HUES48 (cell line): ENCODE results near the gene NCKIPSD.

ENCODE experiments used
- H3K27ac ChIP-seq: one replicate; pipeline ENCODE4 v1.7.0; 2013; ENCODE audit warnings: low read depth, low read length, inconsistent platforms
- H3K27me3 ChIP-seq: 2 replicates; pipeline ENCODE4 v1.6.1; 2013; ENCODE audit warnings: mild to moderate bottlenecking, low read length; ENCODE audit not compliant: control insufficient read depth, insufficient read depth
- H3K36me3 ChIP-seq: 2 replicates; pipeline ENCODE4 v1.6.1; 2013; ENCODE audit warnings: low read length; ENCODE audit not compliant: control insufficient read depth, insufficient read depth
- H3K4me1 ChIP-seq: 2 replicates; pipeline ENCODE4 v1.6.1; 2013; ENCODE audit warnings: mild to moderate bottlenecking, low read length; ENCODE audit not compliant: control insufficient read depth, insufficient read depth
- H3K4me3 ChIP-seq: 2 replicates; pipeline ENCODE4 v1.5.1; 2013; ENCODE audit warnings: mild to moderate bottlenecking, low read depth, low read length
- H3K9ac ChIP-seq: 2 replicates; pipeline ENCODE4 v1.6.1; 2013; ENCODE audit warnings: mild to moderate bottlenecking, low read depth, low read length, moderate library complexity
- H3K9me3 ChIP-seq: 2 replicates; pipeline ENCODE4 v1.6.1; 2013; ENCODE audit warnings: low read length; ENCODE audit not compliant: control insufficient read depth, insufficient read depth

Gene NCKIPSD

DNA sequence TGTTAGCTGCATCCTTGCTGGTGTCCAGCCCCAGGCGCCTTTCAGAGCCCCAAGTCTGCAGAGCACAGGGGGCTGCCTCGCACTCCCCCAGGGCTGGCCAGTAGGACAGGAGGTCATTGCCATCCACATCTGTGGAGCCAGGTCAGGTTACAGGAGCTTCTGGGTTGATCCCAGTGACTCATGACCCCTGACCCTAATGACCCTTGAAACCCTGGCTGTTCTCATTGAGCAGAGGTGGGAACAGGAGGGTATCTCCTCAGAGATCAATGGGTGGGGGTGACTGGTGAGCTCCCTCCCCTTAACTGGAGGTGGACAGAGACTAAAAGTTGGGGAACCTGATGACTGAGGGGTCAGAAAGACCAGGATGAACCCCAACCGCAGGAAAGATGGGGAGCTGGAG, 44.3 kb downstream of the NCKIPSD start:
- no peaks in the 10 kb centered on the region for H3K27me3 ChIP-seq
- no peaks in the 10 kb centered on the region for H3K9me3 ChIP-seq
- peaks cover 84% of the 10 kb centered on the region for H3K36me3 ChIP-seq
- no peak overlapping the region for H3K9ac ChIP-seq
- H3K4me3 ChIP-seq: no peak overlapping the region
- H3K4me1 ChIP-seq: peaks cover 9% of the 10 kb centered on the region
- no peak overlapping the region for H3K27ac ChIP-seq

DNA sequence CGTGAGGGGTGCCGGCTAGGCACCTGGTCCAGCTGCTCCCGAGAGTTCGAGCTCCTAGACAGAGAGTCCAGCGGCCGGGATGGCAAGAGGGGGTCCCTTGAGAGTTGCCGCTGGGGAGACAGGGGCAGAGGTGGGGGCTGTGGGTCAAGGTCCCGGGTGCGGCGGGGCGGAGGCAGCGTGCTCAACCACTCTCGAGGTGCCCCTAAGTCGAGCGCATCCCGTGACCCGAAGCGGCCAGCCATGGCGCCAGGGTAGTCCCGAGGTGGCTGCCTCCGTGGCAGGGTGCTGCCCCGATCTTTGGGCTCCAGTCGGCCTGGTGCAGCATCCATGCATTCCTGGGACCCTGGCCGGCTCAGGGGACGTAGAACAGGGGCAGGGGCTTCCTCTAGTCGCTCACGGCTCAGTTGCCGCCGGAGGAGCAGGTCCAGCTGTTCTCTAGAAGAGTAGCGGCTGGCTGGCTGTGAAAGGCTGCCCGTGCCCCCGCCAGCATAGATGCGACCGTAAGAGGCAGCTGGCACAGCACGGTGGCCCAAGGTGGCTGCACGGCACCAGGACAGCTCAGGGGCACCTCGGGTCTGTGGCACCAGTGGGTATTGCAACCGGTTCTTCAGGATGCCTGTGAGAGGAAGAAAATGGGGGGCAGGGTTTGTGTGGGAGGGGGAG, 45.6 kb downstream of the NCKIPSD start:
- Histone ChIP-seq H3K4me1 (peaks cover 13% of the 10 kb centered on the region), H3K9me3 (no peaks in the 10 kb centered on the region), H3K4me3 (no peak overlapping the region), H3K27ac (no peak overlapping the region), H3K9ac (no peak overlapping the region), H3K36me3 (peaks cover 70% of the 10 kb centered on the region), H3K27me3 (no peaks in the 10 kb centered on the region)

DNA sequence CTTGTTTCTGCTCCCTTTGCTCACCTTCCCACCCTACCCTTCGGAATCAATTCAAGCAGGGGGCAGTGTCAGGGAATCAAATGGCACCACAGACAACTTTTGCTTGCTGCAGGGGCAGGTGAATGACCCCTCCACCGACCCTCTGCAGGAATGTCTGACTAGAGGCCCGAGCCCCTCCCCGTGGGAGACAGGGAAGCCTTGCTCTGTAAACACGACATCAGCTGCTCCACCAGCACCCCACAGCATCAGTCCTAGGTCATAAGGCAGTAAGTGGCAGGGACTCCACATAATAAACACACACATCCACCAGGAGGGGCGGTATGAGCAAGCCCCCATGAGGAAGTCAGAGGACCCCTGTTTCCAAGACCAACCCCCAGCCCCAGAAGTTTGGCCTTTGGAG, 48.4 kb downstream of the NCKIPSD start:
- no peak overlapping the region for H3K4me3 ChIP-seq
- peaks cover 57% of the 10 kb centered on the region for H3K36me3 ChIP-seq
- H3K9me3 ChIP-seq: no peaks in the 10 kb centered on the region
- H3K9ac ChIP-seq: no peak overlapping the region
- no peak overlapping the region for H3K27ac ChIP-seq
- H3K27me3 ChIP-seq: no peaks in the 10 kb centered on the region
- peaks cover 15% of the 10 kb centered on the region for H3K4me1 ChIP-seq

DNA sequence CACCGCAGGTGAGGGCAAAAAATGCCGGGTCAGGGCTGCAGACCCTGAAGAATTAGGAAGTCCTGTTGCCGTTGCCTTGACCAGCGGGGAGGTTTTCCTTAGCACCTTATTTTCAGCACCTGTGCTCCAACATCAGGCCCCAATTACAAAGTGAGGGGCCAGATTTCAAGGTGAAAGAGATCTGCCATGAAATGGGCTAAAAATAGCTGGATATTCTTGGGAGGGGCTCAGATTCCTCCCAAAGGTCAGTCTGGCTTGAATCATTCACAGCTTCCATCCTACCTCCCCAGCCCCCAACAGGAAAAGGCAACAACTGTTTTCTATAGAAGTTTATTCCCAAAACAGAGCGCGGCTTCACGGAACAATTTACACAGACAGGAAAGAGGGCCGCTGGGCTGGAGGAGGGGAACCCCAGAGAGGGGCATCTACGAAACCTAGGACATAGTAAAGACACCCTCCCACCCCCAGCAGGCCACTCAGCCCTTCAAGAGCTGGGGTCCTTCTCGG, 49.5 kb downstream of the NCKIPSD start:
- H3K27me3 ChIP-seq: no peaks in the 10 kb centered on the region
- H3K9ac ChIP-seq: no peak overlapping the region
- peak overlapping the region; percentile 83 for H3K27ac ChIP-seq
- peaks cover 15% of the 10 kb centered on the region for H3K4me1 ChIP-seq
- peaks cover 57% of the 10 kb centered on the region for H3K36me3 ChIP-seq
- no peaks in the 10 kb centered on the region for H3K9me3 ChIP-seq
- H3K4me3 ChIP-seq: peak overlapping the region; percentile 94

DNA sequence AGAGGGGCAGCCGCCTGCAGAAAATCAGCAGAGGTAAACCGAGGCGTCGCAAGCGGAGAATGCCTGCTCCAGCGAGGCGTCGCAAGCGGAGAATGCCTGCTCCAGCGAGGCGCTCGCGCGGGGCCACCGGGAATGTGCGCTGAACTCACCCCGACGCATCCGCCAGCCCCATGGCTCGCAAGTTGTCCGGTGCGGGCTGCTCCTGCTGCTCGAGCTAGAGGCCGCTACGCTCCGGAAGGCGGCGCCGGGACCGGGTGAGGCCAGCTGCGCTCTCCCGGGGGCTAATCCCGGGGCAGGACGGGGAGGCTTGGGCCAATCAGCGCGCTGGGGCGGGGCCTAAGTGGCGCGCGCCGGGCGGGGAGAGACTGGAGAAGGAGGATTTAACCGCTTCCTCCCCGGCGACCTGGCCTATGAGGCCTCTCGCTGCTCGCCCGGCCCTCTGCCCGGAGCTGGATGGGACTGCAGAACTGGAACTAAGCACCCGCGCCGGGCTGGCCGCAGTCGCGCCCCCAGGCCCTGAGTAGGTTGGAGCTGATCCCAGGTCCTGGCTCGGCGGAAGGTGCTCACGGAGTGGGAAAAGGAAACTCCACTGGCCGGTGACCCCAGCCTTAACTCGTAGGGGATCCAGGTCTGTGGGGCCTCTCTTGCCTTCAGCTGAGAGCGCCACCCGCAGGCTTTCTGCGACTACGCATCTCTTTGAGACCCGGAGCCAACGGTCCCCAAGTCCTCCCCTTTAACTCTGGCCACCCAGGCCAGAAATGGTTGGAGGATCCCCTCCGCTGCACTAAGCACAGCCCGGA, 50.3 kb downstream of the NCKIPSD start, which contains the start of gene SLC26A6:
Gene SLC26A6 (minus strand): TSS at position 240 of the 800 bp plus-strand sequence. CDS start 68 bp downstream, at position 172.
- no peaks in the 10 kb centered on the region for H3K27me3 ChIP-seq
- peak within 1 kb of the TSS; percentile 83 for H3K27ac ChIP-seq
- peak within 1 kb of the TSS; percentile 64 for H3K9ac ChIP-seq
- peaks cover 57% of the 10 kb centered on the region for H3K36me3 ChIP-seq
- H3K4me1 ChIP-seq: peaks cover 15% of the 10 kb centered on the region
- H3K9me3 ChIP-seq: no peaks in the 10 kb centered on the region
- peak within 1 kb of the TSS; percentile 94 for H3K4me3 ChIP-seq

DNA sequence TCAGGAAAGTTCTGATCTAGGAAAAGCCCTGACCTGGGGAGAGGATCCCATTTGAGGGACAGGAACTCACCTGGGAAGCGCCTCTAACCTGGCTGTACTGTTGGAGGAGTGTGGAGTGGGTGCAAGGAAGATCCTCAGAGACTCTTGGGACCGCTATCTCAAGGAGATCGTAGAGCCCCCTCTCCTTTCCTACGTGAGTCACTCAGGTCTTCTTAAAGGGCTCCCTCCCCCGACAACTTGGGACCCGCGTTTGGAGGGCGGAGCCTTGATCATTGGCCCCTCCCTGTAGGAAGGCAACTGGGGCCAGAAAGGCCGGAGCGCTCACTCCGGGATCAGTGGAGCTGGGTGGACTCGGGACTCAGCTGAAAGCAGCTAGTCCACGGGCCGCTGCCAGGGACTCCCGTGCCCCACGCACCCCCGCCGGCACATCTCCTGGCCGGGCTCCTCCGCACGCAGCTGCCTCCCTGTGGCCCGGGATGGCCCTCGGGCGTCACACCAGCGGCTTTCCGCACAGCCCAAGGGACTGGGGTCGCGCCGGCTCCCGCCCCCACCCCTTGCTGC, 51.0 kb downstream of the NCKIPSD start:
- Histone ChIP-seq H3K27ac (peak overlapping the region; percentile 83), H3K36me3 (peaks cover 57% of the 10 kb centered on the region), H3K4me1 (peaks cover 15% of the 10 kb centered on the region), H3K9me3 (no peaks in the 10 kb centered on the region), H3K27me3 (no peaks in the 10 kb centered on the region), H3K4me3 (peak overlapping the region; percentile 94), H3K9ac (peak overlapping the region; percentile 64)

DNA sequence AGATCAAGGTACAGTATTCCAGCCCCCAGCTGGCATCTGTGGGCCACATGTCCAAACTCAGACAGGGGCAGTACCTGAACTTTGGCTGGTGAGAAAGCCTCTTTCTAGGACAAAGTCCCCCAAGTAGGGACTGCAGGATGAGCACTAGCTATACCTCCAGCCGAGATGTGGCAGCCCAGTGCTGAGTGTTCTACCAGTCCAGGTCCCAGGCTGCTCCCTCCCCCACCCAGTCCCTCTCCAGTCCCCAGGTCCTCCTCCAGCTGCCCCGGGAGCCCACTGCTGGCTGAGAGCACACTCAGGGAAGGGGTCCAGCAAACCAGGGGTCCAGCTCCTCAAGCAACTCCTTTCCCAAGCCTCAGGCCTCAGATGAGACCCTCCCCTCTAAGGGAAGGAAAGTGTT, 52.0 kb downstream of the NCKIPSD start:
- Histone ChIP-seq H3K9me3 (no peaks in the 10 kb centered on the region), H3K9ac (no peak overlapping the region), H3K27ac (no peak overlapping the region), H3K4me1 (peaks cover 15% of the 10 kb centered on the region), H3K36me3 (peaks cover 58% of the 10 kb centered on the region), H3K27me3 (no peaks in the 10 kb centered on the region), H3K4me3 (no peak overlapping the region)

DNA sequence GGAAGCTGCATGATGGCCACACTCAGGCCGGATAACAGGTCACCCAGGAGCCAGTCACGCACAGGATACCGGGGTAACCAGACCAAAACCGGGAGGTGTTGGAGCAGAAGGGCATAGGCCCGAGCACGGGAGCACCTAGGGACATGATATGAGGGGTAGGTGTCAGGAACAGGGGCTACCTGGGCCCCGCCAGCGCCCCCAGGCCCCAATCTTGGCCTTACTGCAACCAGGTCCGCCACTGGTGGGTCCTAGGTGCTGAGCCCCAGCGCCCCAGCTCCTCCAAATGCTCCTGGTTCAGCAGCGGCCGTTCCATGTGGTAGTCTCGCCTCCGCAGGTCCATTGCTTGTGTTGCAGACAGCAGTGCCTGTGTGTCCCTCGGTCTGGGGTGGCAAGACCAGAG, 52.5 kb downstream of the NCKIPSD start:
- H3K4me1 ChIP-seq: peaks cover 15% of the 10 kb centered on the region
- H3K9ac ChIP-seq: no peak overlapping the region
- H3K27me3 ChIP-seq: no peaks in the 10 kb centered on the region
- no peak overlapping the region for H3K4me3 ChIP-seq
- no peaks in the 10 kb centered on the region for H3K9me3 ChIP-seq
- peaks cover 63% of the 10 kb centered on the region for H3K36me3 ChIP-seq
- H3K27ac ChIP-seq: no peak overlapping the region

DNA sequence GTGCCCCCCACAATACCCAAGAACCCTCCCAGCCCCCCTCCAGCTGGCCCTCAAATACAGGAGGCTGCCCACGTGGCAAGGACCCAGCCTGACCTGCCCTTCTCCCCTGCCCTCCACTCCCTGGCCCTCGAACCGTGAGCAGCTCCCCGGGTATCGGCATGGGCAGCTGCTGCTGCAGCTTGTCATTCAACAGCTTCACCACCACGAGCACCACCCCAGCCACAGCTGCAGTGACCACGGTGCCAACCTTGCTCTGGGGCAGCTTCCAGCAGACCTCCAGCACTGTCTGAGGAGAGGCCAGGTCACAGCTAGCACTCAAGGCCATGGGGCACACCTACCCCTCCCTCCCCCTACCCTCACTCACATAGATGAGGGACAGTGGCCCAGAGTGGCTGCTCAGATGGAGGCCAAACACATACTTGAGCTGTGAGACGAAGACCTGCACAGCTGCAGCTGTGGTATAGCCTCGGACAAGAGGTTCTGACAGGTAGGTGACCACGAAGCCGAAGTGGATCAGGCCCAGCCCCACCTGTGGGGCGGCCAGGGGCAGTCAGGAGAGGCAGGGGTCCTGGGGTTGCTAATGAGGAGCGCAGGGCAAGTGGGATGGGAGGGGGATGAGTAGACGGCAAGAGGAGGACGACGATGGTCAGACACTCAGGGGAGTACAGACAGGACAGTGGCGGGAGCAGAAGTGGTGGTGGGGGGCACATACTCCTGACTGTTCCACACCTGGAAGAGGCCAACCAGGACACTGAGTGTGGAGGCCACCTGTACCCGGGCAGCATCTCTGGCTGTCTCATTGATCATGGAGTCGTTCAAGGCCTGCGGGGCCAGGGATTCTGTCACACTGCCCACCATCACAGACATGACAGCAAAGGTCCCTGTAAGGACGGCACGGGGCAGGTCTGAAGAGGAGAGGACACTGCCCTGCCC, 53.9 kb downstream of the NCKIPSD start:
- H3K4me3 ChIP-seq: no peak overlapping the region
- no peaks in the 10 kb centered on the region for H3K27me3 ChIP-seq
- H3K4me1 ChIP-seq: peaks cover 10% of the 10 kb centered on the region
- no peak overlapping the region for H3K27ac ChIP-seq
- H3K9me3 ChIP-seq: no peaks in the 10 kb centered on the region
- peaks cover 69% of the 10 kb centered on the region for H3K36me3 ChIP-seq
- H3K9ac ChIP-seq: no peak overlapping the region

DNA sequence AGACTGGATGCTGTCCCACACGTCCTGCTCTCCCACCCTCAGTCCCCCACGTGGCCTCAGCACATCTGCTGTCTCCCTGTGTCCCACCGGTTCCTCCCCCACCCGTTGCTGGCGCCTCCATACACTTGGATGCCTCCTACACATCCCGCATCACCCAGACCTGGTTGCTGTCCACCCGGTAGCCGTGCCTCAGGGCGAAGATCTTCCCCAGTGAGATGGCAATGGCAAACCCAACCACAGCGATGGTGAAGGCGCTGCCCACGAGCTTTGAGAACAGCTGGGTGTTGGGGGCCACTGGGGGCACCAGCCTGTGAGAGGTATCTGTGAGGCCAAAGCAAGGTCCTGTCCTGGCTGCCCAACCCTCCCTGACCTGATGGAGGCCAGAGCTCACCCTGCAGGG, 54.9 kb downstream of the NCKIPSD start:
- peaks cover 79% of the 10 kb centered on the region for H3K36me3 ChIP-seq
- no peak overlapping the region for H3K4me3 ChIP-seq
- H3K27ac ChIP-seq: no peak overlapping the region

More for the DNA sequence above, 54.9 kb downstream of the NCKIPSD start:
- Histone ChIP-seq H3K9me3 (no peaks in the 10 kb centered on the region), H3K27me3 (no peaks in the 10 kb centered on the region), H3K9ac (no peak overlapping the region), H3K4me1 (0 out of 2 replicates have a peak, but pooled peaks cover 2% of the 10 kb centered on the region)
